Measurements from ENCODE around the gene USP31.

The USP31 gene

GRCh38 chr16:23058576-23058975 is 90.7 kb downstream of the USP31 start:
- no peak for DNase-seq

- no peak for DNase-seq
Observed at GRCh38 chr16:23057013-23057596, 92.1 kb downstream of the USP31 start.

GRCh38 chr16:23055481-23055880 is 93.8 kb downstream of the USP31 start:
- no peak for DNase-seq

GRCh38 chr16:23052908-23053580 is 96.2 kb downstream of the USP31 start:
- DNase-seq: no peak

GRCh38 chr16:23052221-23052620 is 97.0 kb downstream of the USP31 start:
- no peak for DNase-seq

GRCh38 chr16:23051587-23051986 is 97.7 kb downstream of the USP31 start:
- no peak for DNase-seq

GRCh38 chr16:23048164-23048563 is 101.1 kb downstream of the USP31 start:
- DNase-seq: no peak

- no peak for DNase-seq
Observed at GRCh38 chr16:23045025-23045424, 104.2 kb downstream of the USP31 start.

GRCh38 chr16:23040246-23040645 is 109.0 kb downstream of the USP31 start:
- DNase-seq: no peak

- no peak for DNase-seq
Observed at GRCh38 chr16:23039118-23039517, 110.1 kb downstream of the USP31 start.

- DNase-seq: no peak
Observed at GRCh38 chr16:23035240-23035639, 114.0 kb downstream of the USP31 start.

- no peak for DNase-seq
Observed at GRCh38 chr16:23031508-23032098, 117.6 kb downstream of the USP31 start.

GRCh38 chr16:23029733-23030420 is 119.4 kb downstream of the USP31 start:
- no peak for DNase-seq

- no peak for DNase-seq
Observed at GRCh38 chr16:23027386-23027785, 121.9 kb downstream of the USP31 start.

- no peak for DNase-seq
Observed at GRCh38 chr16:23026784-23027362, 122.4 kb downstream of the USP31 start.

- DNase-seq: no peak
Observed at GRCh38 chr16:23025692-23026307, 123.5 kb downstream of the USP31 start.

GRCh38 chr16:23024044-23024443 is 125.2 kb downstream of the USP31 start:
- no peak for DNase-seq

- no peak for DNase-seq
Observed at GRCh38 chr16:23020084-23020483, 129.2 kb downstream of the USP31 start.

GRCh38 chr16:23016368-23016767 is 132.9 kb downstream of the USP31 start:
- DNase-seq: no peak

- DNase-seq: no peak
Observed at GRCh38 chr16:23015580-23015979, 133.7 kb downstream of the USP31 start.

GRCh38 chr16:23014592-23014991 is 134.7 kb downstream of the USP31 start:
- no peak for DNase-seq

All from NCI-H748 treated with DMSO at 0.1 percent for 48 hours (cell line).